Activated T-helper 1 cell treated with Interleukin-2 at 50 U/mL for 16 hours (primary cell): Measurements from ENCODE around the gene SYNM.

Source experiments
- DNase-seq: peaks from one replicate; pipeline ENCODE4 v3.0.0-alpha.2; 2020; ENCODE audit warnings: low read depth

SYNM gene

DNA sequence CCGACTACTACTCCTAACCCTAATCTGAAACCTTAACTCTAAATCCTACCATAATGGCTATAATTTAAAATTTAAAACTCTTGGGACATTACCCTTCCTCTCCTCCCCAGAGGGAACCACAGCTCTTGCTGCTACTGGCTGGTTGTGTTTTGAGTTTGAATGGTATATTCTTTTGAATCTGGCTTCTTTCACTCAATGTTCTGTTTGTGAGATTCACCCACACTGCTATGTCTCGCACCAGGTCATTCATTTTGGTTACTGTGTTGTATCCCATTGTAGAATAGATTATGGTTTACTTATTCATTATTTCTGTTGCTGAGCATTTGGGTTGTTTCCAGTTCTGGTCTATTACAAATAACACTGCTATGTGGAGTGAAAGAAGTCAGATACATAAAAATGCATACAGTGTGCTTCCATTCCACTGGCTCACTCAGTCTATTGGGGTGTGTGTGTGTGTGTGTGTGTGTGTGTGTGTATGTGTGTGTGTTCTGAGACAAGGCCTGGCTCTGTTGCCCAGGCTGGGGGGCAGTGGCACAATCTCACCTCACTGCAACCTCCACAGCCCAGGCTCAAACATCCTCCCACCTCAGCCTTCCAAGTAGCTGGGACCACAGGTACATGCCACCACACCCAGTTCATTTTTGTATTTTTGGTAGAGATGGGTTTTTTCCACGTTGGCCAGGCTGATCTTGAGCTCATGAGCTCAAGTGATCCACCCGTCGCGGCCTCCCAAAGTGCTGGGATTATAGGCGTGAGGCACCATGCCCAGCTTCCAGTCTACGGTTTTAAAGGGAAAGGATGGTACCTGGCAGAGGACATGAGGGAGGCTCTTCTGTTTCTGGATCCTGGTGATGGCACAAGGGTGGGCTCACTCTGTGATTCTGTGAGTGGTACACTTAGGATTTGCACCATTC lies 19.2 kb upstream of the SYNM start:
- no peak for DNase-seq

DNA sequence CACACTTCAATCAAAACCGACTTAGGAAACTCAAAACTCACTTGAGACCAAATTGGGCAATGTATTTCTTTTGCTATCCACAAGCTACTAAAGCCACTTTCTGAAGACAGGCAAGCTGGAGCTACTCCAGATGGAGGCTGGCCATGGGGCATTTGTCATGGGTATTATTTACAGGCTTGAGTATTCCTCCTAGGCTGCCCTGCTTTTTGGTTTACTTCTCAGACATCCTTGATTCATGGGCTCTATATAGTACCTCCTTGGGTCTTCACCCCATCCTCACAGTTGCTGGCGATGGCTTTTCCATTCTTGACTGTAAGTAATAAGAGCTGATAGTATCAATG lies 18.6 kb upstream of the SYNM start:
- no peak for DNase-seq

- DNase-seq: no peak
These were observed 17.4 kb upstream of the SYNM start for GRCh38 chr15:99087405-99087943.

DNA sequence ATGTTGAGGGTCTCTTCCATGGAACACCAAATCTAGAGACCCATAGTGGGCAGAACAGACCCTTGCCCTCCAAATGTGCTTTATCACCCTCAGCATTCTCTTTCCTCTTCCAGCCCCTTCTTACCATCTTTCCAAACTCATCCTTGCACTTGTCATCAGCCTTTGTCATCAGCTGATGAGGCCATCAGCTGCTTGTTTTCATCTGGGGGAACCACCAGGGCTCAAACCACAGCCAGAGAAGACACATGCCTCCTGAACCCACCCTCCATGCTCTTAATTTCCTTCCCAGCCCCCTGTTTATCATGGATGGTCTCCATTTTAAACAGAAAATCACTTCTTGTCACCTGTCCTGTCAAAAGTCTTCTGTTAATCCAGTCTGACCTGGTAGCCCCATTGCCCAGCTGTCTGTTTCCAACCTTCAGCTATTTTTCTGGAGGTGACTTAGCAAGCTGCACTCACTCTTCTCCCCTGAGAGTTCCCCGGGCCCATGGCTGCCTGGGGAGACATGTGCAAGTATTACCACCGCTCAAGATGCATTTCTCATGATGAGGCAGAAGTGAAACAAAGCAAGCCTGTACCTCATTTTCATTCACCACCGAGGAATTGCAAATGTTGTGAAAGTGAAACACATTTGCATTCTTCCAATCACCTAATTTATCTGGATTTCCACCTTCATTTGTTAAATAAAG lies 14.7 kb upstream of the SYNM start:
- DNase-seq: no peak

GRCh38 chr15:99090938-99091337 lies 13.9 kb upstream of the SYNM start:
- no peak for DNase-seq

GRCh38 chr15:99092554-99093172 lies 12.2 kb upstream of the SYNM start:
- DNase-seq: no peak

GRCh38 chr15:99095626-99096025 lies 9.3 kb upstream of the SYNM start:
- no peak for DNase-seq

- no peak for DNase-seq
These were observed 8.5 kb upstream of the SYNM start for GRCh38 chr15:99096173-99096893.

GRCh38 chr15:99096894-99097426 lies 7.9 kb upstream of the SYNM start:
- no peak for DNase-seq

DNA sequence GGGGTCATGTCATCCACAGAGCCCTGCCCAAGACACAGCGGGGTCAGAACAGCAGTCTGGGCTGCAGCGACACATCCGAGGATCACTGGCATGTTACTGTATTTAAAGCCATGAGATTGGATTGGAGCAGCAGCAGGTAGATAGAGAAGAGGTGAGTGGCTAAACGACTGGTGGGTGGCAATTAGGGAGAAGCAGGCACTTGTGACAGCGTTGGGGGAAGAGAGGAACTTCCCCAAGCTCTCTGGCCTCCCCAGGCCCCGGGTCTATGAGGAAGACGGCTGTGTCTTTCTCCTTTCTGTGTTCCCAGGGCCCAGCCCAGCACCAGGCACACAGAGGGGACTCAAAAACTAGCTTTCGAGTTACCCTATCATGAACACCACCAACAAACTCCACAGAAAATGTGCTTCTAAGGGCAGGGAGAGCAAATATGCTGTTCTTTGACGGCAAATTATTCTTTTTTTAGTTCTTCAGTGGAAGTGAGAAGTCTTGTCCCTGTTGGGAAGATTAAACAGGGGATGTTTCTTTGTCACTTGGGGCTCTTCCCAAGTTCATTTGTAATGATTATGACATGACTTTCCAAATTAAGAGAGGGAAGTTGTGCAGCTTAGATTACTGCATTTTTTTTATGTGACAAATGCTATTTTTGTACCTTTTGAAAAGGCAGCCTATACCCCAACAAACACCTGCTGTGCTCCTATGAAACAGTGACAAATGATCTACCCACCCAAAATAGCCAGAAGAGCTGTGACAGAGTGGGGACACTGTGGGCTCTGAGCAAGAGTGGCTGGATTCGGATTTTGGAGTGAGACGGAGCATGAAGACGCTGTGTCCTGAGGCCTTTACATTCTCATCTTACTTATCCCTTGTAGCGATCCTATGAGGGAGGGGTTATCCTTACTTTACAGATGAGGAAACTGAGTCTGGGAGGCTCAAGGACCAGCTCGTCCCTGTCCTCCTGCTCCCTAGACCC lies 7.2 kb upstream of the SYNM start:
- no peak for DNase-seq

DNA sequence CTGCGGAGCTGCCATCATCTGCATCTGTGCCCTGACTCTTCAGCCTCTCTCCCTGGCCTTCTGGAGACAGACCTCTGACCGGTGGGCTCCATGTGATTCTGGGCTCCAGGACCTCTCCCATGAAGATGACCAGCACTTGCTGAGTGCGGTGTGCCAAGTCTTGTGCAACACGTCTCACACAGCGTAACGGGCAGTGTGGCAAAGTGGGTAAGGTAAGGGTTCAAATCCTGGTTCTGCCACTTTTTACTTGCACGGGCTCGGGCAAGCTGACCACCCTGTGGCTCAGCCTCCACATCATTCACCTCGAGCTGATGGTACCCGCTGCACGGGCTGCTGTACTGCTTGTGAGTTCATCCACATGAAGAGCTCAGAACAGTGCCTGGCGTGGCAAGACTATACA lies 6.5 kb upstream of the SYNM start:
- DNase-seq: no peak

DNA sequence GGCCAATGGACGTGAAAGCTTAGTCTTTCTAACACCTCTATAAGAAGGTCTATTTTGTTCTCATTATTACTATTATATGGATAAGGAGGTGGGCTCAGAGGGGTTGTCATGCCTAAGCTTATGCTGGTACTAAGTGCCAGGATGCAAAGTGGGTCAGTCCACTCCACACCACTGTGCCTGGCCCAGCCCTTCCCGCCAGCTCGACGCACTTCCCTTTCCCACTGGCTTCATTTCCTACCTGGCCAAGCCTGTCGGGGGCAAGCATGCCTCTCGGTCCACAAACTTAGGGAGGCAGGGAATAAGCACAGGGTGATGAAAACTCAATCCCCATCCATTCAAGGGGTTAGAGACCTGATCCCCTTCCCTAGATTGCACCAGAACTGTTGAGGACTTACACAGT lies 5.9 kb upstream of the SYNM start:
- DNase-seq: no peak

GRCh38 chr15:99099661-99100060 lies 5.2 kb upstream of the SYNM start:
- no peak for DNase-seq

DNA sequence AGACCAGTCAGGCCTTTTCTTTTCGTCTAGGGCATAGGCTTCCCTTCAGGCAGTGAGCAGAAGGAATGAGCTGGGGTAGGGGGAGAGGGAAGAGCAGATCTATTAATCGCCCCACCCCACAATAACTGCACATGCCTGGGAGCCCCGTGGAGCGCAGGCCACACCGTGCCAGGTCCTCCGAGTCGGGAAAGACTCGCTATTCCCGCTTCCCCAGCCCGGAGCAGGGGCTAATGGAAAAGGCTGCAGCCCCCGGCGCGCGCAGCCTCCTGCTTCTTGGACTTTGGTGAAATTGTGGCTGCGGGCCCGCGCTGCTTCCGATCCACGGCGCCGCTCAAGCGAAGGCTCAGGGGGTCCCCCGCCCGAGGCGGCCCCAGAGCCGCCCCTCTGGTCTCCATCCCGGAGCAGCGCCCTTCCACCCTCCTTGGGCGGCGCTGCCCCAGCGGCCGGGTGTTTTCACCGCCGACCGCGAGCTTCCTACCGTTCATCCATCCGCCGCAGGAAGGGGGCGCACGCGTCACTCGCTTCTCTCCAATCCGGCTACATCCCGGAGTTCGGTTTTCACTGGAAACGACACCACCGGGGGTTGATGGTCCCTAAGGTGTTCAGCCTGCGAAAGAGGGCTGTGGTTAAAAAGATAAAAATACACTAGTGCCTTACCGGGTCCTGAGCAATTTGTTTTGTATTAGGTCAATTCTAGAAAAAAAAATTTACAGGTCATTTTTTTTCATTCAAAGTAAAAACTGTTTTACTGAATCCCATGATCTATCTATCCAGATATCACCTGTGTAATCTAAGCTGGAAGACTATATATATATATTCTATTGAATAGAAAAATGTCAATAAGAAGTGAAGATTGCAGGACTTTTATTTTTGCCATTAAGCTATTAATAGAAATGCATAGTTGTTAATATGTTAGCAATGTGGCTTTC lies 4.4 kb upstream of the SYNM start:
- no peak for DNase-seq

DNA sequence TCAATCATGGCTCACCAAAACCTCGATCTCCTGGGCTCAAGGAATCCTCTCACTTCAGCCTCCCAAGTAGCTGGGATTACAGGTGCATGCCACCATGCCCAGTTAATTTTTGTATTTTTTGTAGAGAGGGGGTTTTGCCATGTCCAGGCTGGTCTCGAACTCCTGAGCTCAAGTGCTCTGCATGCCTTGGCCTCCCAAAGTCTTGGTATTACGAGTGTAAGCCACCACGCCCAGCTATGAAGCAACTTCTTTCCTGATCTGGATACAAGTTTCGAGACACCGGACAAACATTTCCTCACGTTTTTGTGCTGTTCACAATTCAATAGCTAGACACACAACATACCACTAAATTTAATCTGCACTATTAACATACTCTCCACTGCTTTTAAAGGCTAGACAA lies 3.4 kb upstream of the SYNM start:
- no peak for DNase-seq

DNA sequence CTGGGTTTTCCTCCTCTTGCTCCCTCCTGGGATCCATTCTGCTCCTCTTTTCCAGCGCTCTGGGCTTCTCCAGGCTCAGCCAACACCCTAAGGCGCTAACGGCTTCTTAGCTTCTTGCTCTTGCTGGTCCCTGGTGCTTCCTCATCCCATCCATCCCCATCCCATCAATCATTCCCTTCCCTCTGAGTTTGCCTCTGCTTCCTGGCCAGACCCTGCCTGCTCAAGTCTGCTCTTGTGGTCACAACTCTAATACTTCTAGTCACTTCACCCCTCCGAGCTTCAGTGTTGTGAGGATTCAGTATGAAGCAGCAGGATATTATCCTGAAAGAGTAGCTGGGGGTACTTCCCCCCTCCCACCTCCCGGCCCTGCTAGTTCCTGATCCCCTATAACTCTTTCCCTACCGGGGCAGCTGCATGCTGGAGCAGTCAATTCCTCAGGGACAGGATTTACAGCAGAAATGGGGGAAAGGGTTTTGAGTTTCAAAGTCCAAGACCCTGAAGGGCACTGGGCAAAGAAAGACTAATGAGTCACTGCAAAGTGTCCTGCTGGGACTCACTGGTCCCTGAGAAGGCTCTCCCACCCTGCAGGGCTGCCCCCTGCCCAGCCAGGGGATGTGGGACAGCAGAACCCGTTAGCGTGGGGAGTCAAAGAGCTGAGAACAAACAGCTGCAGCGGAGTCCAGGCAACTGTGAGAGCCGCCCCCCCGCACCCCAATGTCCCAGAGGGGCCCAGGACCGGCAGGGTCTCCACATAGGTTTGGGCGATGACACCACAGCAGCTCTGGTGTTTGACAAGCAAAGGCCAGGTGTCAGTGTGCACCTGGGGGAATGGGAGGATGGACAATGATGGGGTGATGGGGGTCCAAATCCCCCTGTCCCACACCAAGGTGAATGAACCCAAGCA lies 2.3 kb upstream of the SYNM start:
- DNase-seq: no peak

DNA sequence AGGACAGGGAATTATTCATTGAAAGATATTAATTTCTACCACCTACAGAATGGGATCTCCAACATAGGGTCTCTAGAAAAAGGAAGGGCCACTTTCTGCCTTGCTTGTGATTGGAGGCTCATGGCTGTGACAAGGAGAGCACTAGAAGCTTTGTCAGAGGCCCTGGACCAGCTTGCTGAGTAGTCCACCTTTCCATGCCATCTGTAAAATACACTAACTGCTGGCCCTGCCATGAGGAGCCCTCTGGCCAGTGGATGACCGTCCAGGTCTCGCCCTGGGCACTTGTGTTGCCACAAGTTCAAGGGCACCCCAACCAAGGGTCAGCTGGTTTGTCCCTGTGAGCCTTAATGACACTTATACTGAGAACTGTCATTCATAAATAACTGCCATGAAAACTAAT lies 1.6 kb upstream of the SYNM start:
- DNase-seq: no peak

GRCh38 chr15:99105514-99106341 lies 848 bp downstream of the SYNM start:
- DNase-seq: peak; percentile 6
